PC-3 (cell line): ENCODE measurements around the gene AJUBA. TPM values are rescaled to one million over a fixed set of nuclear protein-coding genes. Genes with fewer than 3 reads are reported as not detected.
"Not testable (repeated sequence)": the region's sequence is repeated elsewhere in the genome, so short reads cannot be mapped to it uniquely, and the experiment has no call there.

Source experiments
- ATAC-seq: fragments of 200-7000 bp; cut with Tn5 transposase; 2 replicates; pipeline ENCODE4 v1.9.1; 2020; ENCODE audit warnings: mild to moderate bottlenecking, moderate library complexity
- BruUV-seq: library from RNA; stranded (reverse); fragments of 400-500 nt; replicated peaks from 2 replicates; lab custom pipeline; 2021; lab: Mats Ljungman, UMichigan
- CTCF ChIA-PET: fragments of 300-600 bp; sonication (Branson Sonifier 250); formaldehyde crosslinking; loops from one replicate; lab custom pipeline; 2022; ENCODE audit warnings: antibody characterized with exemption; lab: Charles Lee
- POLR2A ChIA-PET: fragments of 300-600 bp; sonication (Branson Sonifier 250); formaldehyde crosslinking; loops from one replicate; lab custom pipeline; 2022; ENCODE audit warnings: antibody characterized with exemption; ENCODE audit not compliant: unreplicated experiment; lab: Charles Lee
- DNase-seq: peaks from one replicate; pipeline ENCODE4 v3.0.0-alpha.2; 2015
- H2AFZ ChIP-seq: fragments of 300-600 bp; sonication (generic); 2 replicates; pipeline ENCODE4 v1.6.0; 2016; ENCODE audit warnings: antibody characterized with exemption, low read length
- H3F3A ChIP-seq: fragments of 300-600 bp; sonication (generic); one replicate; pipeline ENCODE4 v1.6.0; 2017; ENCODE audit warnings: antibody characterized with exemption, low read length, control low read depth, mild to moderate bottlenecking; ENCODE audit not compliant: unreplicated experiment
- H3K27ac ChIP-seq: fragments of 300-600 bp; sonication (generic); 2 replicates; pipeline ENCODE4 v1.5.1; 2016; ENCODE audit warnings: mild to moderate bottlenecking, low read length
- H3K27me3 ChIP-seq: fragments of 300-600 bp; sonication (generic); 2 replicates; pipeline ENCODE4 v1.6.1; 2016; ENCODE audit warnings: low read length, mixed read lengths
- H3K36me3 ChIP-seq: fragments of 300-600 bp; sonication (generic); 2 replicates; pipeline ENCODE4 v1.6.1; 2016; ENCODE audit warnings: low read depth, mixed run types, low read length, mixed read lengths
- H3K4me1 ChIP-seq: fragments of 300-600 bp; sonication (generic); 2 replicates; pipeline ENCODE4 v1.5.1; 2016; ENCODE audit warnings: low read length; ENCODE audit not compliant: insufficient read depth
- H3K4me2 ChIP-seq: fragments of 300-600 bp; sonication (generic); 2 replicates; pipeline ENCODE4 v1.6.0; 2016; ENCODE audit warnings: low read length
- H3K4me3 ChIP-seq: fragments of 300-600 bp; sonication (generic); 2 replicates; pipeline ENCODE4 v1.5.1; 2016; ENCODE audit warnings: mild to moderate bottlenecking, low read length, mixed read lengths
- H3K79me2 ChIP-seq: fragments of 300-600 bp; sonication (generic); 2 replicates; pipeline ENCODE4 v1.6.1; 2017; ENCODE audit warnings: low read length, mixed read lengths
- H3K9ac ChIP-seq: fragments of 300-600 bp; sonication (generic); 2 replicates; pipeline ENCODE4 v1.6.0; 2016; ENCODE audit warnings: mild to moderate bottlenecking, low read length
- H3K9me2 ChIP-seq: fragments of 300-600 bp; sonication (generic); replicated peaks from 2 replicates; pipeline ENCODE4 v1.6.1; 2016; ENCODE audit warnings: mixed run types, low read length, mixed read lengths
- H3K9me3 ChIP-seq: fragments of 300-600 bp; sonication (generic); 2 replicates; pipeline ENCODE4 v1.6.1; 2016; ENCODE audit warnings: low read length, mixed read lengths
- H4K20me1 ChIP-seq: fragments of 300-600 bp; sonication (generic); 2 replicates; pipeline ENCODE4 v1.6.1; 2016; ENCODE audit warnings: low read length, mixed read lengths
- EZH2 ChIP-seq: fragments of 300-600 bp; sonication (generic); IDR thresholded peaks from one replicate; pipeline ENCODE4 v1.6.1; 2017; ENCODE audit warnings: antibody characterized with exemption, mild to moderate bottlenecking, low read length; ENCODE audit not compliant: unreplicated experiment
- EZH2phosphoT487 ChIP-seq: fragments of 300-600 bp; sonication (generic); IDR thresholded peaks from 2 replicates; pipeline ENCODE4 v1.6.1; 2018; ENCODE audit warnings: mild to moderate bottlenecking, antibody characterized with exemption, low read length, borderline replicate concordance
- intact Hi-C: fragments of 100-400 bp; cut with micrococcal nuclease; formaldehyde crosslinking; loops from 2 replicates; pipeline ENCODE4 v1.9.0; 2023
- total RNA-seq: library from RNA; depleted of rRNA; stranded (reverse); fragments of >200 nt; gene quantifications from 2 replicates; pipeline ENCODE4 v1.2.3, GENCODE V29; 2014
- TF ChIP-seq, protein P1 (sequence below): fragments of 300-600 bp; sonication (generic); conservative IDR thresholded peaks from 2 replicates; pipeline ENCODE4 v1.5.1; 2017; ENCODE audit warnings: antibody characterized with exemption, low read depth, mild to moderate bottlenecking, low read length

AJUBA gene
- total RNA-seq, 1 experiment from 2014 or later = 81.1 TPM

DNA sequence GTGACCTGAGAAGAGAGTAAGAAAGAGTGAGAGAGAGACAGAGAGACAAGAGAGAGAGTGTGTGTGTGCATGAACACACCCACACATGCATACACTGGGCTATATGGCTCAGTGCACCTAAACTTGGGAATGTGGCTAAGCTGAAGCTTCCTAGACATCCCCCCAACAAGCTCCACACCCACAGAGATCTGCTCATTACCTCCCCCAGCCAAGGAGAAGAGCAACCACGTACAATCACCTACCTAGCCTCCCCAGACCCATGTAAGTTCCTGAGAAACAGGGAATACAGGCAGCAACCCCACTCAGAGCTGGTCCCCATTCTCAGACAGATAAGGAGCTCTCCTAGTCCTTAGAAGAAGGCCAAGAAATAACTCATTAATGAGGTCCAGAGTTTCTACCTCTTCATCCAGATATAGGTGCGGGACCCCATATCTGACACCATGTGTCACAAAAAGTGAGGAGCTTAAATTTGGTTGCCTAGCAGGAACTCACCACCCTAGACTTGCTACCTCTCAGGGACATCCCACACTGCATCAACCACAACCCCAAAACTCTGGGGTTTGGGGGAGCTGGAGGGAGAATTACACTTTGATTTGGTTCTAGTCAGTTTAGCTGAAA is 9.9 kb downstream of the AJUBA start:
- no TSS peak for BruUV-seq
- ChIA-PET CTCF (interaction anchor here (0.5 to 2.7 kb wide), 2 partner anchors 14 to 31 kb away, joined by 4 to 27 read pairs; no protein-coding TSS in a partner anchor), POLR2A (interaction anchor here (0.5 kb wide), 1 partner anchor 113 kb away, joined by 4 read pairs; no protein-coding TSS in a partner anchor)
- intact Hi-C loops = loop anchor here (10.0 kb wide), 1 partner anchor 332 kb away; the partner anchor contains the start of genes BCL2L2 and PPP1R3E
- Histone ChIP-seq H3K4me3 (no peak overlapping the region), H3K27me3 (no peaks in the 10 kb centered on the region), H3F3A (peaks cover 5% of the 10 kb centered on the region), H3K9me2 (no peaks in the 10 kb centered on the region), H3K4me2 (no peak overlapping the region), H3K4me1 (peaks cover 18% of the 10 kb centered on the region), H4K20me1 (0 out of 2 replicates have a peak, but pooled peaks cover 6% of the 10 kb centered on the region), H2AFZ (no peak overlapping the region), H3K79me2 (peaks cover 22% of the 10 kb centered on the region), H3K9ac (no peak overlapping the region), H3K9me3 (no peaks in the 10 kb centered on the region), H3K36me3 (peaks cover 40% of the 10 kb centered on the region; the same call in 1 of the 2 replicates), H3K27ac (no peak overlapping the region)
- TF ChIP-seq, protein P1, sequence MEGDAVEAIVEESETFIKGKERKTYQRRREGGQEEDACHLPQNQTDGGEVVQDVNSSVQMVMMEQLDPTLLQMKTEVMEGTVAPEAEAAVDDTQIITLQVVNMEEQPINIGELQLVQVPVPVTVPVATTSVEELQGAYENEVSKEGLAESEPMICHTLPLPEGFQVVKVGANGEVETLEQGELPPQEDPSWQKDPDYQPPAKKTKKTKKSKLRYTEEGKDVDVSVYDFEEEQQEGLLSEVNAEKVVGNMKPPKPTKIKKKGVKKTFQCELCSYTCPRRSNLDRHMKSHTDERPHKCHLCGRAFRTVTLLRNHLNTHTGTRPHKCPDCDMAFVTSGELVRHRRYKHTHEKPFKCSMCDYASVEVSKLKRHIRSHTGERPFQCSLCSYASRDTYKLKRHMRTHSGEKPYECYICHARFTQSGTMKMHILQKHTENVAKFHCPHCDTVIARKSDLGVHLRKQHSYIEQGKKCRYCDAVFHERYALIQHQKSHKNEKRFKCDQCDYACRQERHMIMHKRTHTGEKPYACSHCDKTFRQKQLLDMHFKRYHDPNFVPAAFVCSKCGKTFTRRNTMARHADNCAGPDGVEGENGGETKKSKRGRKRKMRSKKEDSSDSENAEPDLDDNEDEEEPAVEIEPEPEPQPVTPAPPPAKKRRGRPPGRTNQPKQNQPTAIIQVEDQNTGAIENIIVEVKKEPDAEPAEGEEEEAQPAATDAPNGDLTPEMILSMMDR = no peak
- ATAC-seq (no peak), DNase-seq (no peak)

DNA sequence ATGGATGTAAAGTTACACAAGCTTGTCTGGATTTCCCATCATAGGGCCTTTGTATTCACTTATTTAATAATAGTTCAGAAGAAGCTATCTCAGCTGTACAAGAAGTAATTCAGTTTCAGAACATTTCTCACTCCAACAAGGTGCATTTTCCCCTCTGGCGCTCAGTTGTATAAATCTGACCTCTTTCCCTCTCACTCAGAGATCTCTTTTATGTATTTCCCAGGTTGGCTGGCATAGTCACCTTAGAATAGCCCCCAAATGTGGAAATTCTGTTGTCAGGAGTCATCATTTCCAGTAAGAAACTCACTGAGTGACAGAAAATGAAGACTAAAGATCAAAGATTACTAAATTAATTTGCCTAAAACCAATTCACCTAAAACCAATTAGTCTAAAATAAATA is 11.2 kb downstream of the AJUBA start:
- TF ChIP-seq EZH2 = no peak
- no peak for TF ChIP-seq EZH2phosphoT487
- TF ChIP-seq, protein P1 = no peak
- Histone ChIP-seq H3K36me3 (peaks cover 40% of the 10 kb centered on the region; the same call in 1 of the 2 replicates), H3K4me3 (no peak overlapping the region), H3K9ac (no peak overlapping the region), H3K4me2 (no peak overlapping the region), H3K27me3 (no peaks in the 10 kb centered on the region), H3K9me3 (no peaks in the 10 kb centered on the region), H3K4me1 (peaks cover 6% of the 10 kb centered on the region; the same call in 1 of the 2 replicates), H2AFZ (no peak overlapping the region), H4K20me1 (0 out of 2 replicates have a peak, but pooled peaks cover 6% of the 10 kb centered on the region), H3K27ac (no peak overlapping the region), H3K79me2 (peaks cover 10% of the 10 kb centered on the region; the same call in 1 of the 2 replicates), H3F3A (peaks cover 8% of the 10 kb centered on the region), H3K9me2 (no peaks in the 10 kb centered on the region)
- ChIA-PET POLR2A (interaction anchor here (0.6 kb wide), 1 partner anchor 382 kb away, joined by 3 read pairs; no protein-coding TSS in a partner anchor), CTCF (no interaction called here)
- intact Hi-C loops = loop anchor here (10.0 kb wide), 1 partner anchor 334 kb away; the partner anchor contains the start of genes BCL2L2 and PPP1R3E
- no TSS peak for BruUV-seq
- DNase-seq = no peak
- no peak for ATAC-seq

DNA sequence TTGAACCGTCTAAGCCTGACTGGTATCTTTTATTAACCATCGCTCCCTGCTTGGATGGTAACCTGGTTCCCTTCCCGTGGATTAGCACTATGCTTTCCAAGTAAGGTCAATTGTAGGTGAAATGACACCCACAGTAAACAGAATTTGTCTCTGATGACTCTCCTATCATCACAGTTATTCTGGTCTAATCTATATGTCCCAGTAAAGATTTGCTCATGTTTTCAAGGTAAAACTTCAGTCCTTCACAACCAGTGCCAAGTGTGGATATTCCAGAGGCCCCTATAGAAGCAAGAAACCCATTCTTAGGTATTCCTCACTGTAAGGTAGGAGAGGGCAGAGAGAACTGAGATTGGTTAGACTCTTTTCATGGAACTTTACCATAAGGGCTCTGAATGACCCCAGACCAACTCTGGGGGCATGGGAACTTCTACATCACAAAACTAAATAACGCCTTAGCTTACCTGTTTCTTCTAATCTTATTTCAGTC is 15.5 kb downstream of the AJUBA start:
- ChIA-PET POLR2A (no interaction called here), CTCF (no interaction called here)
- no TSS peak for BruUV-seq
- Histone ChIP-seq H3K27ac (no peak overlapping the region), H3K9me3 (no peaks in the 10 kb centered on the region), H4K20me1 (no peaks in the 10 kb centered on the region), H3K9ac (no peak overlapping the region), H2AFZ (no peak overlapping the region), H3K4me2 (no peak overlapping the region), H3F3A (peaks cover 5% of the 10 kb centered on the region), H3K27me3 (no peaks in the 10 kb centered on the region), H3K79me2 (no peaks in the 10 kb centered on the region), H3K4me3 (no peak overlapping the region), H3K9me2 (no peaks in the 10 kb centered on the region), H3K36me3 (peaks cover 7% of the 10 kb centered on the region; the same call in 1 of the 2 replicates), H3K4me1 (no peaks in the 10 kb centered on the region)
- ATAC-seq (no peak), DNase-seq (no peak)
- intact Hi-C loops = no loop called here
- TF ChIP-seq, protein P1 = no peak
- TF ChIP-seq EZH2phosphoT487 (no peak), EZH2 (no peak)

DNA sequence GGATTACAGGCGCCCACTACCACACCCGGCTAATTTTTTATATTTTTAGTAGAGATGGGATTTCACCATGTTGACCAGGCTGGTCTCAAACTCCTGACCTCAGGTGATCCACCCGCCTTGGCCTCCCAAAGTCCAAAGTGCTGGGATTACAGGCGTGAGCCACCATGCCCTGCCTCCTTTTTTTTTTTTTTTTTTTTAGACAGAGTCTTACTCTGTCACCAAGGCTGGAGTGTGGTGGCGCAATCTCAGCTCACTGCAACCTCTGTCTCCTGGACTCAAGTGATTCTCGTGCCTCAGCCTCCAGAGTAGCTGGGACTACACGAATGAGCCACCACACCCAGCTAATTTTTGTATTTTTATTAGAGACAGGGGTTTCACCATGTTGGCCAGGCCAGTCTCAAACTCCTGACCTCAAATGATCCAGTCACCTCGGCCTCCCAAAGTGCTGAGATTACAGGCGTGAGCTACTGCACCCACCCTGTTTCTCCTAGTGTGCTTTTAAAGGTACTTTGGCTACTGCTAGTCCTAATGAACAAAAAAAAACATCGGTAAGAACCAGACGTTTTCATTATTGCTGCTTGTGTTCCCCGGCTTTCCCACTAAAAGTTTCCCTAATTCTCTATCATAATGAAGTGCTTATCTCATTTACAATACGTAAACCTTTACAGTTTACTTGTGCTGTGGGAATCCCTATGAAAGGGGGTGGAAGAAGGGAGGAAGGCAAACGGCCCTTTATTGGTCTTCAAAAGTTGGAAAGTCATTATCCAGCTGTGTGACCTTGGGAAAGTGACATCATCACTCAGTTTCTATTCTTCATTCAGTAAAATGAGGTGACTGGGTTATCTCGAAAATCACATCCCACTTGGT is 16.2 kb downstream of the AJUBA start:
- ATAC-seq, H3K27ac ChIP-seq, CTCF ChIA-PET, H3K9me2 ChIP-seq, H3K4me2 ChIP-seq, H3F3A ChIP-seq, H4K20me1 ChIP-seq, H3K9ac ChIP-seq, H3K79me2 ChIP-seq, BruUV-seq, H3K36me3 ChIP-seq, H3K9me3 ChIP-seq, intact Hi-C loops, H2AFZ ChIP-seq, H3K27me3 ChIP-seq, H3K4me3 ChIP-seq, H3K4me1 ChIP-seq, DNase-seq: not testable (repeated sequence)
- POLR2A ChIA-PET = interaction anchor here (0.7 kb wide), 1 partner anchor 20 kb away, joined by 20 read pairs; no protein-coding TSS in a partner anchor
